Fibroblast of skin of scalp (primary cell): Measurements from ENCODE around the gene SNAPC2.
A peak's percentile ranks its signal among the peaks of the same experiment; 100 is the strongest.
"Not testable (repeated sequence)": the region's sequence is repeated elsewhere in the genome, so short reads cannot be mapped to it uniquely, and the experiment has no call there.

Experiments used
- DNase-seq: peaks from one replicate; pipeline ENCODE4 v3.0.0-alpha.2; 2013

SNAPC2 gene

GRCh38 chr19:7921302-7921966, 1.3 kb downstream of the SNAPC2 start:
- DNase-seq, result no peak

- DNase-seq, result no peak
Measured at GRCh38 chr19:7921967-7922835, 2.1 kb downstream of the SNAPC2 start.

DNA sequence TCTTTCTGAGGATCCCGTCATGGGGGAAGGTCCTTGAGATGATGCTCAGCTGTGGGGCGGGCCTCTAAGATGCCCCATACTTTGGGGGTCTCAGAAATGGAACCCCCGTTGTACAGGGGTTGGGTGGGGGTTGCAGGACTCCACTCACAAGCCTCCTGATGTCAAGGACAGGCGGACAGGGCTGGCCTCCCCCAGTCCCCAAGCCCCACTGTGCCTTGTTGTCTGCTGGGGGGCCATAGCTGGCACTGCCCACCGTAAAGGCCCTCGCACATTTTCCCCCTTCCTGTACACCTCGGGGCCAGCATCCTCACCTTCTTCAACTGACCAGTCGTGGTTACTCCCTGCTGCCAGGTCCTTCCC, 2.7 kb downstream of the SNAPC2 start:
- DNase-seq, result no peak

GRCh38 chr19:7923295-7924191, 3.4 kb downstream of the SNAPC2 start:
- DNase-seq, result no peak

DNA sequence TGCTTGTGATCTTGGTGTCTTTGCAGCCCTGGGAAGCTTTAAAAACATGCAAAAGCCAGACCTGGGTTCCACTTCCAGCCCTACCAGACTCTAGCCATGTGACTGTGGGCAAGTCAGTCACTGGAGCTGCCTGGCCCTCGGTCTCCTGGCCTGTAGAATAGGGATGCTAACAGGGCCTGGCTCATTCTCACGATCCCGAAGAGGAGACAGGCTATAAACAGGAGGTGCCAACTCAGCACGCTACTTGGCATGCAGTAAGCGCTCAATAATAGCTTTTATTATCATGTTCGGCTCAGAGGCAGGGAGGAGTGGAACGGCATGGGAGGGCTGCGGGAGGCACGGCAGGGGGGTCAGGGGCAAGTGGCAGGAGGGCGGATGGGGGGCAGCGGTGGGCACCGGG, 4.1 kb downstream of the SNAPC2 start:
- no peak for DNase-seq

DNA sequence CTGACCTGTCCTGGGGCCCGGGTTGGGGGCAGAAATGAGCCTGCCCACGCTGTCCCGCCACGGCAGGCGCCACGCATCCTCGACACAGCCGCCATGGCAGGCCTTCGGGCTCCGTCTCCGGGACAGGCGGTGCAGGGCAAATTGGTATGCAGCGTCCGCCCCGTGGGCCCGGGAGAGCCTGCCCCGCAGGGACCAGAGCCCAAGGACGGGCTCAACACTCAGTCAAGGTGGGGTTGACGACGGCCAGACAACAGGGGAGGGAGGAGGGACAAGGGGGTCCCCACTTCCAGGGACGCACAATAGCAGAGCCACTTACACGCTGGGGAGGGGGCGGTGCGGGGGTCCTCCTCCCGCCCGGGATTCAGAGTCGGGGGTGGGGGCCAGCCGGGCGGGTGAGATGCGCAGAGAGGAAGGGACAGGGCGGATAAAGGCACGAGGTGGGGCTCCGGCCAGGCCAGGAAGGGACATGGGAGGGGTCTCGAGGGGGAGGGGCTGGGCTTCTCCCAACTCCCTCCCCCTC, 4.6 kb downstream of the SNAPC2 start:
- no peak for DNase-seq

DNA sequence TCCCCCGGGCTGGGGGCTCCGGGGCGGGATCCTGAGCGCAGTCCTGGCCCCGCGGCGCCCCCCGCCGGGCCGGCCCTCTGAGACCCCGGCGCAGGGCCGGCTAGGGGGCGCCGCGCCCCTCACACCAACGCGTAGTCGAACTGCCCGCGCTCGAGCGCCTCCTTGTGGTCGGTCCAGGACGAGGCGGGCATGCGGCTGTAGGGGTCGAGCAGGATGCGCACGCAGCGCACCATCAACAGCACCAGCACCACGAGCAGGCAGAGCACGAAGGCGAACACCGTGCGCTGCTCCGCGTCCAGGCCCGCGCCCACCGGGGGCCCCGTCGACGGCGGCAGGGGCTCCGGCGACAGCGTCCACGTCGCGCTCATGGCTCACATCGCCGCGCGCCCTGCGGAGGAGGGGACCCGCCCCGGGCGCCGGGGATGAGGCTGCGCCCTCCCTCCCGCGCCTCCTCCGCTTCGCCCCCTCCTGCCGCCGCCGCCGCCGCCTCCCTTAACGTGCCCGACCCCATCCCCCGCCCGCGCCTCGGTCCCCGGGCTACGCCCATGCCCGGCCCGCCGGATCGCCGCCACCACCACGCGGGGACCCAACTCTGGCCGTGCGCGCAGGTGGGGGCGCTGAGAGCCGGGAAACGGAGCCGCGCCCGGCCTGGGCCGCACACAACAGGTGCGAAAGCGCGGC, 5.2 kb downstream of the SNAPC2 start:
- peak; percentile 74 for DNase-seq

DNA sequence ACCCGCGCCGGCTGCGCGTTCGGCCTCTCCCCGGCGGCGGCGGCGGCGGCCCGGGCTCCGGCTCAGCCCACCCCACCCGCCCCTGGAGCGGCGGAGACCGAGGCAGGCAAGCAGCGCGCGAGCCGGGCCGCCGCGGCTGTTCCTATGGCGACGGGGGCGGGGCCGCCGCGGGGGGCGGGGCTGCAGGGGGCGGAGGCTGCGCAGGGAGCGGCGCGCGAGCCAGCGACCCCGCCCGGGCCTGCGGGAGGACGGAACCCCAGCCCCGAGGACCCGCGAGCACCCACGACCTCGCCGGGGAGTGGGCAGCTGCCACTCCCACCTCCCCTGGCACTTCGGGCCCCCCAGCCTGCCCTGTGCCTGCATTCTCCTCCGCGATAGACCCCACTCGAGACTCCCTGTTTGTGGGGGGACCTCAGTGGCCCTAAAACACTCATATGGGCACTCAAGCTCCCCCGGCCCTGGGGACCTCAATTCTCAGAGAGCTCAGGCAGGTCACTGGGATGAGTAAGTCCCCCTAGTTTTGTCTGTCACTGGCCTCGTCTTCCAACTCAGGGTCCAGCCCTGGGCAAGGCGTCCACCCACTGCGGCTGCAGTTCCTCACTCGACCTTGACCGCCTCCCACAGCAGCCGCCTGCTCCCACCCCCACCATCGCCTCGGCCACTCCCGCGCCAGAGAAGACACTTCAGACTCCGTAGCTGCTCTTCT, 6.0 kb downstream of the SNAPC2 start, which contains the start of gene CTXN1:
Gene CTXN1, minus strand, starts transcription at position 115 of the 706 bp plus-strand sequence. CDS start 597 bp downstream, outside the sequence.
- peak; percentile 65 for DNase-seq

DNA sequence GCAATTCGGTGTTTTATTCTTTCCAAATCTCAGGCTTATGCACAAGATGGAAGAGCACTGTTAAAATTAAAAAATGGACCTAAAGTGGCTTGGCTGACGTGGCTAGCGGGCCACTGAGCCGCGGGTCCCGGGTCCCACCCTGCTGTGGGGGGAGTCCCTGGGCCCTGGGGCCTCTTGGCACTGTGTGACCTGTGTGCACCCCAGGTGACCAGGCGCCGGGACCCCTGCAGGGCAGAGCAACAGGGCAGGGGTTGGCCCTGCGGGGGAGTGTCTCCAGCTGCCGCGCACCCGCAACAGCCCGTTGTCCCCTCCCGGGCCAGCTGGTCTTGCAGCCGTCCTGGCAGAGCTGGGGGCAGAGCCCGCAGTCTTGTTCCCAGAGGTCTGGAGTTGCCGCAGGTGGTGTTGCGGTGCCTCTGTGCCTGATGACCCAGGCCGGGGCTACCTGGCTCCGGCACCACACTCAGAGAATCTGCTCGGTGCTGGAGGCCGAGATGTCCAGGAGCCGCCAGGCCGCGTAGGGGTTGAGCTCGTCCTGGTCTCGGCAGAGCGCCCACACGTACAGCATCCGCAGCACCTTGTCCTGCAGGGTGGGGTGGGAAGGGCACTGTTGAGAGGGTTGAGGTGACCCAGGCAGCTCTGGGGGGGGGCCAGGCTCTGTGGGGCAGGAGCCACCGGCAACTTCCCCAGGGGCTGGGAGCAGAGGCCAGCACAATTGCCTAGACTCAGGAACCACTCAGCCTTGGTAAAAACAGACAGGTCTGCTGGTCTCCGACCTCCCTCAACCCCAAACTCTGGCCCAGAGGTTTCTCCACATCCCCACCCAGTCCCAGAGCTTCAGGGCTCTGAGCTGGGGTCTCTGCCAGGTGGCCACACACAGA, 6.8 kb downstream of the SNAPC2 start:
- DNase-seq, result no peak

- no peak for DNase-seq
Measured at GRCh38 chr19:7927605-7928333, 7.6 kb downstream of the SNAPC2 start.

DNA sequence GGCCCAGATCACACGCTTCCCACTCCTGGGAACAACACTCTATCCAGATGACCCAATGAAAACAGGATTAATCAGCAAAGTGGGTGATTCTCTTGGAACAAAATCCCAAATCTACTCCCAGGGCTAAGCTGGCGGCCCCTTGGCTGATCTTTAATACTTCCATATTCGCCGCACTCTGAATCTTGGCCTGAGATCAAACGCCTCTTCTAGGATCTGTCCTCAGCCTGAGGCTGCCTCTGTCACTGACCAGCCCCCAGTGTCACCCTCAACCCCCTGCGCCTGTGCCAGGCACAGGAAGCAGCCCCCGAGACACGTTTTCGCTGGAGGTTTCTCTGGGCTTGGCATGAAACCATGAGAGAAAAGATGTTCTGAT, 8.2 kb downstream of the SNAPC2 start:
- no peak for DNase-seq

DNA sequence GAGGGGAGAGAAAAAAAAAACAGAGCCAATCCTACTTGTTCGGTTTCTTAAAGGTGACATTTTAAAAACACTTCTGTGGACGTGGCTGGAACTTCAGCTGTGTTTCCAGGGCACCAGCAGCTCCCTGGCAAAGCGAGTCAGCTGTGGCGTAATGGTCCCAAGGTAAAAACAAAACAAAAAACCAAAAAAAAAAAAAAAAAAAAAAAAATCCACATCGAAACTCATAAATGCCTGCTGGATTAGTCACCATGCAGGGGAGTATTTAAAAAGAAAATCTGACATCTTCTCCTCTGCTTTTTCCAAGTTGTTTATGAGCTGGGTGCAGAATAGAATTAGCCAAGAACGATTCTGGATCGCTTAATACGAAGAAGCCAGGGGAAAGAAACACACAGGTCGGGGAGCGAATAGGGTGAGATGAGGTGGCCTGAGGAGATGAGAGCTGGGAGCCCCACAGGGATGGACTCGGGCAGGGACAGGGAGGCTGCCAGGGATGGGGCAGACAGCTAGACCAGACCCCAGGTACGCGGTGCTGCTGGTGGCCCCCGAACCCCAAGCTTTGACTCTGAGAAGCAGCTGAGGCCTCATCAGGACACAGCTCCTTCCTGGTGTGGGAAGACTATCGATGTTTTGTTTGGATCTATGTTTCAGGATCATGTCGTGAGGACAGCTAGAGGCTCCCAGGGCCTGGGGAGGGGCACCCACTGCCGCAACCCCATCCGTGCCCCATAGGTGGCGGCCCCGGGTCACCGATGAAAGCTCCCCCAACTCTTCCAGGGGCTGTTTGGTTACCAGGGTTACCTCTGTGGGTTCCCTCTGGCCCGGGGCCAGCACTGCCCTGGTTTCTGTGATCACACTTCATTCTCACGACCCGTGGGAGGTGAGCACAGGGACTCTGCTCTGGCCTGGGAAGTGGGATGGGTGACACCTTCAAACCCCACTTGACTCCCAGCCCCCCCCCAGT, 8.9 kb downstream of the SNAPC2 start:
- DNase-seq, result peak; percentile 80

GRCh38 chr19:7930030-7930429, 9.9 kb downstream of the SNAPC2 start:
- not testable (repeated sequence) for DNase-seq

- DNase-seq, result no peak
Measured at GRCh38 chr19:7930765-7931164, 10.6 kb downstream of the SNAPC2 start.

- DNase-seq, result no peak
Measured at GRCh38 chr19:7931221-7932061, 11.3 kb downstream of the SNAPC2 start.

DNA sequence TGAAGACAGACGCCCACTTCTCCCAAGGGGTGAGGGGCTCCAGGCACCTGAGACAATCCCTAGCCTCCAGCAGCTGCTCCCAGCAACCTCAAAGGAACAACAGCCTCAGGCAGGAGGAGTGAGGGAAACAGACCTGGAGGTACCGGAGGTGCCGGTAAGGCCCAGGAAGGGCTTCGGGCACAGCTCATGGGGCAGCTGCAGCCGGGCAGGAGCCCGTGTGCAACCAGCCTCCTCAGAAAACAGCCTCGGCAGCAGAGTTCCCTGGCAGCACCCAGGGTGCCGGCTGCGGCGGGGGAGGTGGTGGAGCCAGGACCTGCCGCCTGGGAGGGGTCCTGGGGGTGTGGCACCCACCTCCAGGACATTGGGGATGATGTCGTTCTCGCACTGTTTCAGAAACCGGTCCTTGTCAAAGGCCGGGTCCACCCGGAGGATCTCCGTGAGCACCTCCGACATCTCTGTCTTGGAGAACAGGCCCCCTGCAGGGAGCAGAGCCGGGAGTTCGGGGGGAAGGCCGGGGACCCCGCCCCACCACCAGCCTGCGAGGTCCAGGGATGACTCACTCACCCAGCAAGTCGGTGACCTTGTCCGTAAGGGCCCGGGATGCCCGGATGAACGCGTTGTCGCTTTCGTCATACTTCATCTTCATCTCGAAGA, 12.3 kb downstream of the SNAPC2 start:
- no peak for DNase-seq

DNA sequence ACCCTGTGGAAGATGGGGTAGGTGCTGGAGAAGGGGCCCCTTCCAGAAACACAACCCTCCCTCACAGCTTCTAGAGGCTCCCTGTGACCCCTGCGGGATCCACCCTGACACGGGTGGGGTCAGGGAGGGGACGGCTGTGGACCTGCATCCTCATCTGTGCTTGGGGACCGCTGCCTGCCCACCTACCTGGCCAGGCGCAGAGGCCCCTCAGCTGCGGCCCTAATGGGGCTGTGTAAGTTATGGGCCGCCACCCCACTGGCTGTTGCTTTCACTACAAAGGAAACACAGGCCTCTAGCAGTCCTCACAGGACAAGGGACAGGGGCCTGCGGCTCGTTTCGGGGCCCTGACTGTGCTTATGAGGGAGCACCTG, 12.8 kb downstream of the SNAPC2 start:
- no peak for DNase-seq
